NB4 (cell line): ENCODE results near the gene TSHR.
"Not testable (repeated sequence)": the region's sequence is repeated elsewhere in the genome, so short reads cannot be mapped to it uniquely, and the experiment has no call there.

Experiments used
- DNase-seq: peaks from one replicate; pipeline ENCODE4 v3.0.0; 2010; ENCODE audit warnings: low read depth
- H3K4me3 ChIP-seq: one replicate; pipeline ENCODE4 v1.5.1; 2011; ENCODE audit warnings: mild to moderate bottlenecking, low read depth, low read length, moderate library complexity
- MYC ChIP-seq: IDR thresholded peaks from 2 replicates; pipeline ENCODE4 v1.6.1; 2011; ENCODE audit warnings: low read depth, low read length
- POLR2A ChIP-seq: IDR thresholded peaks from 2 replicates; pipeline ENCODE4 v1.6.1; 2011; ENCODE audit warnings: mild to moderate bottlenecking; ENCODE audit not compliant: insufficient read length; ENCODE audit errors: extremely low read depth
- TF ChIP-seq, protein P1 (sequence below): IDR thresholded peaks from 2 replicates; pipeline ENCODE4 v1.6.1; 2011; ENCODE audit warnings: low read depth, low read length
- TF ChIP-seq, protein P2 (sequence below): IDR thresholded peaks from one replicate; pipeline ENCODE4 v1.5.1; 2012; ENCODE audit warnings: low read depth, low read length

Gene TSHR

DNA sequence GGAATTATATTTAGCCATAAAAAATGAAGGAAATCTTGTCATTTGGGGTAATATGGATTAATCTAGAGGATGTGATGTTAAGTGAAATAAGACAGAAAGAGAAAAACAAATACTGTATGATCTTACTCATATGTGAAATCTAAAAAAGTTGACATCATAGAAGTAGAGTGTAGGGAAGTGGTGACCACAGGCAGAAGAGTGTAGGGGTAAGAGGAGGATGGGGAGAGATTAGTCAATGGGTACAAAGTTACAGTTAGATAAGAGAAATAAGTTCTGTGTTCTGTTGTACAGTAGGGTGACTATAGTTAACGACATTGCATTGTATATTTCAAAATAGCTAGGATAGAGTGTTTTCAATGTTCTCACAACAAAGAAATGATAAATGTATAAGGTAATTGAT, 87.0 kb downstream of the TSHR start:
- no peak overlapping the region for H3K4me3 ChIP-seq
- TF ChIP-seq, protein P1, sequence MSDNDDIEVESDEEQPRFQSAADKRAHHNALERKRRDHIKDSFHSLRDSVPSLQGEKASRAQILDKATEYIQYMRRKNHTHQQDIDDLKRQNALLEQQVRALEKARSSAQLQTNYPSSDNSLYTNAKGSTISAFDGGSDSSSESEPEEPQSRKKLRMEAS = no peak
- TF ChIP-seq, protein P2, sequence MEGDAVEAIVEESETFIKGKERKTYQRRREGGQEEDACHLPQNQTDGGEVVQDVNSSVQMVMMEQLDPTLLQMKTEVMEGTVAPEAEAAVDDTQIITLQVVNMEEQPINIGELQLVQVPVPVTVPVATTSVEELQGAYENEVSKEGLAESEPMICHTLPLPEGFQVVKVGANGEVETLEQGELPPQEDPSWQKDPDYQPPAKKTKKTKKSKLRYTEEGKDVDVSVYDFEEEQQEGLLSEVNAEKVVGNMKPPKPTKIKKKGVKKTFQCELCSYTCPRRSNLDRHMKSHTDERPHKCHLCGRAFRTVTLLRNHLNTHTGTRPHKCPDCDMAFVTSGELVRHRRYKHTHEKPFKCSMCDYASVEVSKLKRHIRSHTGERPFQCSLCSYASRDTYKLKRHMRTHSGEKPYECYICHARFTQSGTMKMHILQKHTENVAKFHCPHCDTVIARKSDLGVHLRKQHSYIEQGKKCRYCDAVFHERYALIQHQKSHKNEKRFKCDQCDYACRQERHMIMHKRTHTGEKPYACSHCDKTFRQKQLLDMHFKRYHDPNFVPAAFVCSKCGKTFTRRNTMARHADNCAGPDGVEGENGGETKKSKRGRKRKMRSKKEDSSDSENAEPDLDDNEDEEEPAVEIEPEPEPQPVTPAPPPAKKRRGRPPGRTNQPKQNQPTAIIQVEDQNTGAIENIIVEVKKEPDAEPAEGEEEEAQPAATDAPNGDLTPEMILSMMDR = no peak
- DNase-seq = no peak

DNA sequence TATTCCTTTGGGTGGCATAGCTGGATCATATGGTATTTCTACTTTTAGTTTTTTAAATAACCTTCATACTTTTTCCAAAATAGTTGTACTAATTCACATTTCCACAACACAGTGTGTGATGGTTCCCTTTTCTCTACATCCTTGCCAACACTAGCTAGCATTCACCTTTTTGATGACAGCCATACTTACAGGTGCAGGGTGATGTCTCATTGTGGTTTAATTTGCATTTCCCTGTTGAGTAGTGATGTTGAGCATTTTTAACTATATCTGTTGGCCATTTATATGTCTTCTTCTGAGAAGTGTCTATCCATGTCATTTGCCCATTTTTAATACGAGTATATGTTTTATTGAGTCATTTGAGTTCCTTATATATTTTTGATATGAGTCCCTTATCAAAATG, 96.1 kb downstream of the TSHR start:
- DNase-seq = no peak
- H3K4me3 ChIP-seq = no peak overlapping the region
- no peak for TF ChIP-seq MYC
- TF ChIP-seq, protein P2 = no peak
- TF ChIP-seq, protein P1 = no peak
- no peak for TF ChIP-seq POLR2A

DNA sequence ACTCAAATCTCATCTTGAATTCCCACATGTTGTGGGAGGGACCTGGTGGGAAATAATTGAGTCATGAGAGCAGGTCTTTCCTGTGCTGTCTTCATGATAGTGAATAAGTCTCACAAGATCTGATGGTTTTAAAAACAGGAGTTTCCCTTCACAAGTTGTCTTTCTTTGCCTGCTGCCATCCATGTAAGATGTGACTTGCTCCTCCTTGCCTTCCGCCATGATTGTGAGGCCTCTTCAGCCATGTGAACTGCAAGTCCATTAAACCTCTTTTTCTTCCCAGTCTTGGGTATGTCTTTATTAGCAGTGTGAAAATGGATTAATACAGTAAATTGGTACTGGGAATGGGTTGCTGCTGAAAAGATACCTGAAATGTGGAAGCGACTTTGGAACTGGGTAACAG, 98.6 kb downstream of the TSHR start:
- not testable (repeated sequence) for H3K4me3 ChIP-seq, DNase-seq

DNA sequence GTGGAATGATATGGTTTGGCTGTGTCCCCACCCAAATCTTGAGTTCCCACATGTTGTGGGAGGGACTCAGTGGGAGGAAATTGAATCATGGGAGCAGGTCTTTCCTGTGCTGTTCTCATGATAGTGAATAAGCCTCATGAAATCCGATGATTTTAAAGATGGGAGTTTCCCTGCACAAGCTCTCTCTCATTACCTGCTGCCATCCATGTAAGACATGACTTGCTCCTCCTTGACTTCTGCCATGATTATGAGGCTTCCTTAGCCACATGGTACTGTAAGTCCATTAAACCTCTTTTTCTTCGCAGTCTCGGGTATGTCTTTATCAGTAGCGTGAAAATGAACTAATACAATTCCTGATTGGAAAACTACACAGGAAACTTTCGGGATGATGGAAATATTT, 100.5 kb downstream of the TSHR start:
- TF ChIP-seq, protein P2 = no peak
- TF ChIP-seq MYC (no peak), POLR2A (no peak)
- TF ChIP-seq, protein P1 = no peak
- no peak for DNase-seq
- H3K4me3 ChIP-seq = no peak overlapping the region

DNA sequence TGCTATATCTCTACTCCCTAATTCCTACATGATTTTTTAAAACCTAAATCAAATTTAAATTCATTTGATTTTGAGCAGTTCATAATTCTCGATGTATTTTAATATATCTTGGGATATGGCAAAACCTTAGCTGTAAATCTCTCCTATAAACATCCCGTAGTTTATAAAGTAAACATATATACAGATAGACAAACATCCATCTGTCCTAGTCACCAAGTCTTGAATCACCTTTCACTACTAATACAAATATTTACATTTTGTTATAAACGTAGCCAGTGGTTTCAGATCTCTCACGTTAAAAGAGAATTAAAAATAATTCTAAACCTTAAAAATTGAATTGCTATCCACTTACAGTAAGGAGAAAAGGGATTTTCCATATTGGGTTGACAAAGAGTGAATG, 107.0 kb downstream of the TSHR start:
- no peak for DNase-seq
- TF ChIP-seq, protein P2 = no peak
- TF ChIP-seq, protein P1 = no peak
- TF ChIP-seq MYC (no peak), POLR2A (no peak)
- no peak overlapping the region for H3K4me3 ChIP-seq

DNA sequence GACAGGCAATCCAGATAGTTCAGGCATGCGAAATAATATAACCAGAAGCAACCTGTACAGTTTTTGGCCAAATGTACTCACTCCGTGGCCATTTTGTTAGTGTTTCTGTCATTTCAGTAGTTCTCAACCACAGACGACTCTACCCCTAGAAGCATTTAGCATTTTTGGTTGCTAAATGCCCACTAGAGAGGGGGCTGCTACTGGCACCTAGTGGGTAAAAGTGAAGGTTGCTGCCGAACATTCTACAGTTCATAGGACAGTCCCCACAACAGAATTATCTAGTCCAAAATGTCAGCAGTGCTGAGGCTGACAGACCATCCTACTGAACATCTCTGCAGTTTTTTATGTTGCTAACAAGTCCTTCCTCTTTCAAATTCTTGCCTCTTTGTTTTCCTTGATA, 107.4 kb downstream of the TSHR start:
- no peak overlapping the region for H3K4me3 ChIP-seq
- peak; percentile 44 for DNase-seq
- TF ChIP-seq MYC (no peak), POLR2A (no peak)
- TF ChIP-seq, protein P2 = peak; percentile 30
- TF ChIP-seq, protein P1 = no peak
